DMS153 treated with DMSO at 0.1 percent for 48 hours (cell line): Measurements from ENCODE around the gene ST7.
A peak's percentile ranks its signal among the peaks of the same experiment; 100 is the strongest.

Experiments
- DNase-seq: peaks from one replicate; lab custom pipeline; 2025; ENCODE audit not compliant: unreplicated experiment; lab: John Stamatoyannopoulos, UW

The ST7 gene

DNA sequence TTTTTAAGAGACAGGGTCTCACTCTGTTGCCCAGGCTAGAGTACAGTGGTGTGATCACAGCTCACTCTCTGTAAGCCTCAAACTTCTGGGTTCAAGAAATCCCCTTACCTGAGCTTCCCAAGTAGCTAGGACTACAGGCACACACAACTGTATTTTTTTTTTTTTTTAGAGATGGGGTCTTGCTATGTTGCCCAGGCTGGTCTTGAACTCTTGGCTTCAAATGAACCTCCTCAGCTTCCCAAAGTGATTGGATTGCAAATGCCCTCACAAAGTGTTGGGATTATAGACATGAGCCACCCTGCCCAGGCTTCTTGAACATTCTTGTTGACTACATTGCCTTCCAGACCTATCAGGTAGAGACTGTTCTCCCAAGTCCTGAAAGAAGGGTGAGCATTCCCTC lies 296.9 kb downstream of the ST7 start:
- DNase-seq = no peak

DNA sequence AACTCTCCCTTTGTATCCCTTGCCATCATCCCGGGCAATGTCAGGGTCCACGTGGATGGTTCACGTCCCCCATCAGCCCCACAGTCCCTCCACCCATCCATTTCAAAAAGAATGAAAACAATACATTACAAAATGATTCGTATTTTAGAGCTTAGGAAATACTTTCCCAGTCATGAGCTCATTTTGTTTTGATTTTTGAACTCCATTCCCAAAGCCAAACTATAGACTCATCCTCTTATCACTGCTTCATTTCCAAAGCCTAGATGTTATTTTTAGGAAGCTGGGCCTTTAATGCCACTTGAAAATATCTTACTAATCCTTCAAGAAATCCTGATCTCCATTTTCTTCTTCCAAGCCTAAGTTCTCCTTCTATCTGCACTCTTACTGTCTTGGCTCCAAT lies 297.5 kb downstream of the ST7 start:
- DNase-seq = no peak

DNA sequence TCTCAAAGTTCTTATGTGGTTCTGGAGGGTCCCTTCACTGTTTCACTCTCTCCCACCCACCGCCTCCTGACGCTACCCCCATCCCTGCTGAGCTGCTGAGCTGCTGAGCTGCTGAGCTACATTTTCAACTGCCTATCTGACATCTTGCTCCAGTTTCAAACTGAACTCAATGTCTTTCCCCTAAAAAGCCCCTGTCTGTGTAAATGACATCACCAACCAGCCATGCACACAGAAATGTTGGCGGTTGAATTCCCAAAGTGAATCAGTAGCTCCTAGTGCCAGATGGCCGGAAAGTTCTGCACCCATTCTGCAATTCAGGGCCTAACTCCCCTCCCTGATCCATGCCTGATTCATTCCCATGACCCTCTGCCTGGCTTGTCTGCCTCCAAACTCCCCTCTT lies 298.4 kb downstream of the ST7 start:
- DNase-seq = no peak

- no peak for DNase-seq
Observed at GRCh38 chr7:117259615-117260014, 306.3 kb downstream of the ST7 start.

DNA sequence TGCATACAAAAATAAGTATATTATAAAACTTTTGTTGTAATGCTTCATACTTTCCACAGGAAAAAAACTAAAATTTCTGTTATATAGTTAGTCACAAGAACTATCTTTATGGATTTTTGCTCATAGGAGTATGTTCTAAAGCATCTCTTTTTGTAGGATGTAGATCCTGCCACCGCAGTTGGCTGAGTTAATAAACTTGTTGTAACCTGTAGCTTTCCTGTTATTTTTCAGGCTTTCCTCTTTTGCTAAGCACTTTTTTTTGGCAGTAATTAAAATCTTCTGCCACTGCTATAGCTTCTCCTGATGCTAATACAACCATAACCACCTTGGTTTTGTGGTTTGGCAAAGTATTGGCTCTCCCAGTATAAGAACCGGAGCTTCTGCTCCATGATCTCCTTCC lies 309.2 kb downstream of the ST7 start:
- DNase-seq = no peak

DNA sequence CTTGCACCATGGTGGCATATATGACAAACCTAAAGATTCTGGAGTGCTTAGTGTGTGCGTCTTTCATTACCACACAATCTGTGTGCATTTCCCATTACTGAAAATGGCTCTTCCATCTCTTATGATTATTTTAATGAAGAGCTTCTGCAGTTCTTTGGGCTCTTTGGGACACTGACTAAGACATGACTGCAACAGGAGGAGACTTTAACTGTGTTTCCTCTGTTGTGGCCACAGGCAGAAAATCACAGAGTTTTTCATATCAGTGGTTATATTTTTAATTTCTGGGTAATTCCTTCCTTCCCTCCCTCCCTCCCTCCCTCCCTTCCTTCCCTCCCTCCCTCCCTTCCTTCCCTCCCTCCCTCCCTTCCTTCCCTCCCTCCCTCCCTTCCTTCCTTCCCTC lies 311.4 kb downstream of the ST7 start:
- DNase-seq = no peak

- no peak for DNase-seq
Observed at GRCh38 chr7:117269417-117269816, 316.1 kb downstream of the ST7 start.

DNA sequence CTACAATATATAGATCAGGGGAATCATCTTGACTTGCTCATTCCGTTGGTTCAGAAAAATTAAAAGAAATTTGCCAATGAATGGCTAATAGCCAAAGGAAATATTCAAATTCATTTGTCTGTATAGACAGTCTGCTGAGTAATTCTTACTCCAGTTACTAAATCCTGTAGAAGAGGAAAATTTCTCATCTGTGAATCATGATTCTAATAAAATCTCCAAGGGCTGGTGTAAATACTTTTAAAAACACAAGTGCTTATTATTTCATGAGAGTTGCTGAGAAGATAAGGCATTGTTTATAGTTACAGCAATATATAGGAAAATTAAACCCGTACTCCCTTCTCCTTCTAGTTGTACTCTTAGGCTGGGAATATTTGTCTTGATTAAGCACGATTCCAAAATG lies 316.6 kb downstream of the ST7 start:
- DNase-seq = no peak

DNA sequence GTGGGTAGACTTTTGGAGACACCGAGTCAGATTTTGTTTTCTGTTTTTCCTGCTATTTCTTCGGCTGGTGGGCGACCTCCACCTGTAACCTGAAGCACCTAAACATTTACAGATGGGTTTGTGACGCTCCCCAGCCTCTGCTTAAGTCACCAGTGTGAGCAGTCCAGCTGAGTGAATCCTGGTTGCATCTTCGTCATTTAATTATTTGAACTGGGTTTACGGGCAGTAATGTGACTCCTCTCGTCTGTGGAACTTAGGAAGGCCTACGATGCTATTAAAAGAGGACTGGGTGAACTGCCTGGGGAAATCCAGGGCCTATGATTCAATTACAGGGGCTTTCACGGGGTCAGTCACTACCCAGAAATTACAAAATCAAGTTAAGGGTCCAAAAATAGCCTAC lies 317.1 kb downstream of the ST7 start:
- no peak for DNase-seq

- DNase-seq = no peak
Observed at GRCh38 chr7:117271566-117271965, 318.3 kb downstream of the ST7 start.

- DNase-seq = no peak
Observed at GRCh38 chr7:117272017-117272759, 318.9 kb downstream of the ST7 start.

GRCh38 chr7:117273325-117273724 lies 320.0 kb downstream of the ST7 start:
- no peak for DNase-seq

- DNase-seq = peak; percentile 16
Observed at GRCh38 chr7:117273814-117274225, 320.5 kb downstream of the ST7 start.

GRCh38 chr7:117274951-117275350 lies 321.6 kb downstream of the ST7 start:
- DNase-seq = no peak

GRCh38 chr7:117277576-117277975 lies 324.3 kb downstream of the ST7 start:
- DNase-seq = no peak

GRCh38 chr7:117278040-117278439 lies 324.7 kb downstream of the ST7 start:
- no peak for DNase-seq

- DNase-seq = no peak
Observed at GRCh38 chr7:117279203-117279602, 325.9 kb downstream of the ST7 start.
